Measurements from ENCODE around the gene EPX.
A peak's percentile ranks its signal among the peaks of the same experiment; 100 is the strongest.

EPX gene

DNA sequence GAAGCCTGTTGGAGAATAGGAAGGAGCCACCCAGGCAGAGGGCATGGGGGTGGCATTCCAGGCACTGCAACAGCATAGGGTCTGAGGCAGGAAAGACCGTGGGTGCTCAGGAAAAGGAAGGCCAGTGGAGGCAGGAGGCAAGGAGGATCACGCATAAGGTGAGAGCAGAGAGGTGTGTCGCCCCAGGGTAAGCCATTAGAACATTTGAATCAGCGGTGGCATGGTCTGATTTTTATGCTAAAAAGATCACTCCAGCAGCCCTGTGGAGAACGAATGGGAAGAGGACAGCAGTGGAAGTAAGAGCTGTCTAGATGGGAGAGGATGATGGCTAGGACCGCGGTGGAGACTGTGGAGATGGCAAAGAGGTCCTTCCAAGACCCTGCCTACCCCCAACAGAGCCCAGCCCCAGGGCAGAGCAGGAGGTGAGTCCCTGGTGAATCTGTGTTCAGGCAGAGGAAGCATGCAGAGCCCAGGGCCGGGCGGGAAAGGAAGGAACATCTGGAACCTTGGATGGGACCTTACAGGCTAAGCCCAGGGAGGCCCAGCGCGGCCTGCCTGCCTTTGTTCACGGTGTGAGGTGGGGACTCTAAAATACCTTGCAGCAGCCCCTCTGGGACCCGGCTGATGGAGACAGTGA lies 53.7 kb downstream of the EPX start:
- TF ChIP-seq GATA1 (IDR thresholded peaks at IDR 0.05; ENCODE audit: low read depth, low read length) (no peak), POLR2A (IDR thresholded peaks at IDR 0.05; ENCODE audit: low read length) (no peak)
- DNase-seq = no peak

DNA sequence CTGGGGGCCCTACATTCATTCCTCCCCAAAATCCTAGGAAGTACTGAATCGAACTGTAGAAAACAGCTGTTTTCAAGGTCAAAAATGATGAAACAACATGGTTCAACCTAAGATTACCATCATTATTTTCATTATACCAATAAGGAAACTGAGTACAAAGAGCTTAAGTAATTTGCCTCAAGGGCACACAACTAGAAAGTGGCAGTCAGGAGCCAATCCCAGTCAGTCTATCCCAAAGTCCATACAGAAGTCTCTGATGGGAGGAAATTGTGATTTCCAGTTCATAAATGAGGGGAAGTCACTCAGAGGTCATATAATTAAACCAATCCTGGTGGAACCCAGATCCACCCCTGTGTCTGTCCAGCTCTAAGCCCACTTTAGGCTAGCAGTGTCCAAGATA lies 54.3 kb downstream of the EPX start:
- DNase-seq = no peak

DNA sequence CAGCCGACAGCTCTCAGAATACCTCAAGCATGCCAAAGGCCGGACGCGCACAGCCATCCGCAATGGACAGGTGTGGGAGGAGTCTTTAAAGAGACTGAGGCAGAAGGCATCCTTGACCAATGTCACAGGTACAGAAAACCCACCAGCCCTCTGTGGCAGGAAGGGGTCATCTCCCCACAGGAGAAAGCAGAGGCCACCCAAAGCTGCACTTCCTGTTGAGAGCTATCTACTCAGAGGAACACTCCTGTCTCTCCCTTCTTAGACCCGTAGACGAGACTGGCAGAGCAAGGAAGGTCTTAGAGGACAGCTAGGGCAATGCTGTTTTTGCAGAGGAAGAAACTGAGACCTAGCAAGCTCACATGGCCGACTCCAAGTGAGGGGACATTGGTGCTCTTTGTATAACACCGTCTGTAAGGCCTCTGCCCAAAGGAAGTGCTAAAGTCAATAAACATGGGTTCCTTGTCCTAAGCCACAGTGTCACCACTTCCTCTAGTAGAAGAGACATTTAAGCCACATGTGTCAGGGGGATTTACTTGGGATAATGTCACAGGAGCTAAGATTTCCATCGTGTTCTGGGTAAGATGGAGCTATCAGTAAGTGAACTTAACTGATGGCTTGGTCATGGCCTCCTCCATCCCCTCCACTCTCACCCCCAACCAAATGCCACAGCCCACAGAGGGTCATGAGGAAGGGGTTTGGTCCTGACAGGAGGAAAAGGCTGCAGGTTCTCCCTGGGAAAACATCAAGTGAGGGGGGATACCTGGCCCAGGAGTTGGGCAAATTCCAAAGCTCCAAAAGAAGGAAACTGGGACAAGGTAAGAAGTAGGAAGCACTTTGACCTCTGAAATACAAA lies 55.2 kb downstream of the EPX start:
- DNase-seq = no peak
- no peak for TF ChIP-seq GATA1 (IDR thresholded peaks at IDR 0.05; ENCODE audit: low read depth, low read length)
- TF ChIP-seq POLR2A (IDR thresholded peaks at IDR 0.05; ENCODE audit: low read length) = no peak

More for the DNA sequence above, 54.3 kb downstream of the EPX start:
- no peak for TF ChIP-seq POLR2A (IDR thresholded peaks at IDR 0.05; ENCODE audit: low read length)
- TF ChIP-seq GATA1 (IDR thresholded peaks at IDR 0.05; ENCODE audit: low read depth, low read length) = no peak

DNA sequence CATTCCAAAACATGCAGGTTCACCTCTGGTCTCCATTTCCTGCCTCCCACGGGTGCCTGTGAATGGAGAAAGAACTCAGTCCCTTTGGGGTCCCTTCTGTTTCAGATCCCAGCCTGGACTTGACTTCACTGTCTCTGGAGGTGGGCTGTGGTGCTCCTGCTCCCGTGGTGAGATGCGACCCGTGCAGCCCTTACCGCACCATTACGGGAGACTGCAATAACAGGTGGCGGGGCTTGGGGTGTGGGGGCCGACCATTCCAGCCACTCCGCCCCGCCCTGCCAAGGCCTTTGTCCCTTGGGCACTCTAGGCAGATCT lies 56.4 kb downstream of the EPX start:
- no peak for DNase-seq
- TF ChIP-seq GATA1 (IDR thresholded peaks at IDR 0.05; ENCODE audit: low read depth, low read length) = no peak
- TF ChIP-seq POLR2A (IDR thresholded peaks at IDR 0.05; ENCODE audit: low read length) = no peak

DNA sequence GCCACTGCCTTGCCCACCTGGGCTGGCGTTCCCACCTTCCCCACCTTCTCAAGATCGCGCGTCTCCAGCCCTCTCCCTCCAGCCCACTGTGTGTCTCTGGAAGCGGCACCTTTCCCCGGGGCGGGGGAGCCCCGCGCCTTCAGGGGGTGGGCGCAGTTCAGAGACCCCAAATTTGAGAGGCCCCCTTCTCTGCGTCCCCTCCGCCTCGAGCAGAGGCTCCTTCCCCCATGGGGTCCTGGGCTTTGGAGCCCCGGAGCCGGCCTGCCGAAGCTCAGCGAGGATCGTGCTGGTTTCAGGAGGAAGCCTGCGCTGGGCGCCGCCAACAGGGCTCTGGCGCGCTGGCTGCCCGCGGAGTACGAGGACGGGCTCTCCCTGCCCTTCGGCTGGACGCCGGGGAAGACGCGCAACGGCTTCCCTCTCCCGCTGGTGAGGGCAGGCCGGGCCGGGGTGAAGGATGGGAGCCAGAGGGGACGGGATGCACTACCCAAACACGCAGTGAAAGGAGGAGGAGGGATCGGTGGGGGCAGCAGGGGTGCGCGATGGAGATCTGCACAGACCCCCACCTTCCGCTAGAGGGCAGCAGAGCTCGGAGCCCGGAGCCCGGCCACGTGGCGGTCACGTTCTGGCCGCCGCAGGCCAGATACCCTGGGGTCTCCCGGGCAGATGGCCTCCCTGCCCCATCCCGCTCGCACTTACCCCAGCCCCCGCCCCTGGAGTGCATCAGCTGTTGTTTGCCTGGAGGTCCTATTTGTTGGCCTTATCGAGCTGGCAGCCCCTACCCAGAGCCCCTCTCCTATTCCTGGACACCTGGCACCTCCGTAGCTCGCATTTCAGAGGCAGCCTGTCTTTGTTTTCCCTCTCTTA lies 57.0 kb downstream of the EPX start:
- TF ChIP-seq POLR2A (IDR thresholded peaks at IDR 0.05; ENCODE audit: low read length) (no peak), GATA1 (IDR thresholded peaks at IDR 0.05; ENCODE audit: low read depth, low read length) (no peak)
- peak; percentile 72 to 82 for DNase-seq

DNA sequence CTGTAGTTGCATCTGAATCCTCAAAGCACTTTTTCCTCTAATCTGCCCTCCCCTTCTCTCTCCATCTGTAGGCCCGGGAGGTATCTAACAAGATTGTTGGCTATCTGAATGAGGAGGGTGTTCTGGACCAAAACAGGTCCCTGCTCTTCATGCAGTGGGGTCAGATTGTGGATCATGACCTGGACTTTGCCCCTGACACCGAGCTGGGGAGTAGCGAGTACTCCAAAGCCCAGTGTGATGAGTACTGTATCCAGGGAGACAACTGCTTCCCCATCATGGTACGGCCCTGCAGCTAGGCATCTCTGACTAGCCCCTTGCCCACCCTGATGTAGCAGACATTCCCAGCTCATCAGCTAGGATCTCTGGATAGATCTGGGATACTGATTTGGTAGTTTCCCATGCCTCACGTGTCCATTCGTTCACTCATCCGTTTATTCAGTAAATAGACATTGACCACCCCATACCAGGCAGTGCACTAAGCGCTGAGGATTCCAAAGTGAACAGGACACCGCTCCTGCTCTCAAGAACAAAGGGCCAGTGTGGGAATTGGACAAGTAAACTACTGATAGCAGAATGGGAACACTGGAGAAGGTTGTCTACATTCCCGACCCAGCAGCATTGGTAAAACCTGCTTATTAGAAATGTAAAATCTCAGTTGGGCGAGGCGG lies 58.0 kb downstream of the EPX start:
- TF ChIP-seq GATA1 (IDR thresholded peaks at IDR 0.05; ENCODE audit: low read depth, low read length) = no peak
- no peak for TF ChIP-seq POLR2A (IDR thresholded peaks at IDR 0.05; ENCODE audit: low read length)
- no peak for DNase-seq

DNA sequence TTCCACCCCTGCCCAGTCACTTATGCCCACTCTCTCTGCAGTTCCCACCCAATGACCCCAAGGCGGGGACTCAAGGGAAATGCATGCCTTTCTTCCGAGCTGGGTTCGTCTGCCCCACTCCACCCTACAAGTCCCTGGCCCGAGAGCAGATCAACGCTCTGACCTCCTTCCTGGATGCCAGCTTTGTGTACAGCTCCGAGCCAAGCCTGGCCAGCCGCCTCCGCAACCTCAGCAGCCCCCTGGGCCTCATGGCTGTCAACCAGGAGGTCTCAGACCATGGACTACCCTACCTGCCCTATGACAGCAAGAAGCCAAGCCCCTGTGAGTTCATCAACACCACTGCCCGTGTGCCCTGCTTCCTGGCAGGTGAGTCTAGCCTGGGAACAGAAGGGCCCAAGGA lies 59.6 kb downstream of the EPX start:
- TF ChIP-seq POLR2A (IDR thresholded peaks at IDR 0.05; ENCODE audit: low read length) (no peak), GATA1 (IDR thresholded peaks at IDR 0.05; ENCODE audit: low read depth, low read length) (no peak)
- DNase-seq = no peak

DNA sequence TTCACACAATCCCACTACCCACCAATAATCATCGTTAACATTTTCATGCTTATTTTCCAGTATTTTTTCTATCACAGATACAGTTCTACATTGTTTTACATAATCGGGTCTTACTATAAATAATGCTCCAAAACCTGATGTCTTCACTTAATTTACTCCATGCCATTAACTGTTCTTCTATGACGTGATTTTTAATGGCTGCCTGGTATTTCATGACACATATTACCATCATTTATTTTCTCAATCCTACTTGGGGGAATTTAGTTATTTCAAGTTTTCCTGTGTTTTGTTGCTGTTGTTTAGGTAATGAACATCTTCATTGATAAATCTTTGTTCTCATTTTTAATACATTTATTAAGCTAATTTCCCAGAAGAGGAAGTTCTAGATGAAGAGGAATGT lies 60.6 kb downstream of the EPX start:
- TF ChIP-seq GATA1 (IDR thresholded peaks at IDR 0.05; ENCODE audit: low read depth, low read length) (no peak), POLR2A (IDR thresholded peaks at IDR 0.05; ENCODE audit: low read length) (no peak)
- DNase-seq = no peak
